Ovary (tissue), 9 donors: ENCODE data around the gene TNNT3. TPM values are rescaled to one million over a fixed set of nuclear protein-coding genes. Genes with fewer than 3 reads are reported as not detected.
A peak's percentile ranks its signal among the peaks of the same experiment; 100 is the strongest.

ENCODE experiments used
- DNase-seq, 5 donors: peaks; one replicate each; pipeline ENCODE4 v3.0.0-alpha.2; 2019 to 2020
- H3K27ac ChIP-seq, 2 donors: fragments of 200-600 bp; one replicate each; pipeline versions ENCODE4 v1.5.1 to v1.8.0; 2019 to 2022
- H3K27me3 ChIP-seq: fragments of 200-600 bp; one replicate; pipeline ENCODE4 v1.8.0; 2022
- H3K36me3 ChIP-seq: fragments of 200-600 bp; sonication (generic); one replicate; pipeline ENCODE4 v1.5.1; 2019
- H3K4me1 ChIP-seq: one replicate; pipeline ENCODE4 v1.8.1; 2013; ENCODE audit warnings: mild to moderate bottlenecking, moderate library complexity; ENCODE audit not compliant: insufficient read depth
- H3K4me3 ChIP-seq: fragments of 200-600 bp; sonication (generic); one replicate; pipeline ENCODE4 v1.5.1; 2017
- H3K9me3 ChIP-seq, 2 donors: fragments of 200-600 bp in 1 of 2; sonication (generic) in 1 of 2; one replicate each; pipeline versions ENCODE4 v1.5.1 to v1.8.1; 2013 to 2019; ENCODE audit warnings: mild to moderate bottlenecking in 1 of 2, moderate library complexity in 1 of 2
- CTCF ChIP-seq, 3 donors: fragments of 450-650 bp in 2 of 3; fragments of 200-600 bp in 1 of 3; IDR thresholded peaks; one replicate each; pipeline versions ENCODE4 v1.5.1 to v1.8.0; 2016 to 2022; ENCODE audit warnings: antibody characterized with exemption in 3 of 3, mild to moderate bottlenecking in 1 of 3
- EP300 ChIP-seq: sonication (generic); formaldehyde crosslinking; IDR thresholded peaks from one replicate; pipeline ENCODE4 v1.6.1; 2017; ENCODE audit warnings: antibody characterized with exemption
- POLR2A ChIP-seq: fragments of 450-650 bp; IDR thresholded peaks from one replicate; pipeline ENCODE4 v1.6.1; 2017; ENCODE audit warnings: antibody characterized with exemption, mild to moderate bottlenecking, moderate library complexity
- WGBS, 3 donors: extraction: QIAGEN DNeasy Blood & Tissue Kit in 1 of 3; methylation state at CpG; one replicate each; pipeline versions ENCODE4 v1.1.5 to v1.1.7; 2013 to 2017; 5-methylcytosine and 5-hydroxymethylcytosine counted together
- intact Hi-C, 4 donors: fragments of 100-400 bp; cut with DNase I; formaldehyde crosslinking; loops; one replicate each; pipeline versions ENCODE4 v1.11.0 to v1.15.1; 2022 to 2023
- polyA plus RNA-seq, 2 donors: library from polyadenylated mRNA; stranded (reverse); fragments of 200-250 nt in 1 of 2; fragments of 350-450 nt in 1 of 2; fragmentation: Illumina TruSeq in 1 of 2; extraction: RNeasy Lipid Tissue Mini Kit (QIAGEN cat#74804) in 1 of 2; gene quantifications; one replicate each; pipeline ENCODE4 v1.2.3, GENCODE V29; 2013 to 2014
- total RNA-seq, 7 donors: library from RNA; depleted of rRNA in 2 of 7; stranded (reverse); fragments of >200 nt in 2 of 7; fragmentation: NEBNext Ultra II Directional in 3 of 7; extraction: Animal tissue kit (Norgen Biotek cat#: 25700) in 3 of 7; gene quantifications; one replicate each; pipeline versions ENCODE4 v1.1.0 to v1.2.4, GENCODE V29; 2016 to 2023
- donor health status: DM: no; HTN: no; CAD: no; lungs with moderate emphysema.
- donor health status: DM: no; HTN: no; CAD: no.
- donor health status: Bipolar disorder and iron deficiency.
- donor health status: DM: yes; HTN: yes; CAD: no.
- donor health status: DM: no; HTN: no; CAD: no.
- donor health status: DM: yes; HTN: yes; CAD: no.

TNNT3 gene
- total and polyA plus RNA-seq, 9 donors: 0.22 to 9.0 (median 2.0) TPM; not detected in 3

- peaks cover 2% of the 10 kb centered on the region for H3K4me1 ChIP-seq
- TF ChIP-seq CTCF (IDR thresholded peaks at IDR 0.05) (no peak), EP300 (no peak), POLR2A (no peak)
- H3K27ac ChIP-seq: no peak overlapping the region
- H3K4me3 ChIP-seq: no peak overlapping the region
- 92 to 95% (median 93%) methylated on average over 33 to 34 of the region's 34 CpGs for WGBS, 3 donors
- no peaks in the 10 kb centered on the region for H3K27me3 ChIP-seq
- no peaks in the 10 kb centered on the region for H3K9me3 ChIP-seq
- H3K36me3 ChIP-seq: no peaks in the 10 kb centered on the region
- intact Hi-C loops: no loop called here
- peak in 1 of 5 donors; percentile 9 for DNase-seq
Measured at GRCh38 chr11:1936072-1936780, 16.7 kb downstream of the TNNT3 start.

- Histone ChIP-seq H3K27me3 (no peaks in the 10 kb centered on the region), H3K36me3 (no peaks in the 10 kb centered on the region), H3K4me1 (peaks cover 2% of the 10 kb centered on the region), H3K4me3 (no peak overlapping the region), H3K27ac (no peak overlapping the region), H3K9me3 (no peaks in the 10 kb centered on the region)
- DNase-seq: peak in 2 of 5 donors; percentile 6 to 8
- WGBS, 3 donors: 92 to 94% (median 93%) methylated on average over 31 to 34 of the region's 34 CpGs
- no peak for TF ChIP-seq POLR2A
- no peak for TF ChIP-seq CTCF (IDR thresholded peaks at IDR 0.05)
- no peak for TF ChIP-seq EP300
- intact Hi-C loops: no loop called here
Measured at GRCh38 chr11:1936781-1937615, 17.5 kb downstream of the TNNT3 start.

- intact Hi-C loops: no loop called here
Measured at GRCh38 chr11:1937616-1938342, 18.3 kb downstream of the TNNT3 start.

More at GRCh38 chr11:1937616-1938342, 18.3 kb downstream of the TNNT3 start:
- peak in 1 of 5 donors; percentile 6 for DNase-seq
- Histone ChIP-seq H3K36me3 (no peaks in the 10 kb centered on the region), H3K27ac (no peak overlapping the region), H3K9me3 (no peaks in the 10 kb centered on the region), H3K4me1 (peaks cover 2% of the 10 kb centered on the region), H3K27me3 (no peaks in the 10 kb centered on the region), H3K4me3 (no peak overlapping the region)
- TF ChIP-seq EP300: no peak
- no peak for TF ChIP-seq POLR2A
- TF ChIP-seq CTCF (IDR thresholded peaks at IDR 0.05): no peak
- WGBS, 3 donors: 86 to 90% (median 88%) methylated on average over 35 of the region's 35 CpGs
